CD4-positive, alpha-beta T cell treated with Interleukin-21 for 1 hour (primary cell): ENCODE measurements around the gene GCAT.

Experiments
- DNase-seq: peaks from one replicate; pipeline ENCODE4 v3.0.0-alpha.2; 2020

The GCAT gene

GRCh38 chr22:37807410-37808293 lies at the start of gene GCAT:
GCAT (plus strand) TSS chr22:37807934; CDS start chr22:37807968, 34 bp downstream.
- peak; percentile 92 for DNase-seq

GRCh38 chr22:37758694-37759093 lies 49.0 kb upstream of the GCAT start:
- DNase-seq: no peak

DNA sequence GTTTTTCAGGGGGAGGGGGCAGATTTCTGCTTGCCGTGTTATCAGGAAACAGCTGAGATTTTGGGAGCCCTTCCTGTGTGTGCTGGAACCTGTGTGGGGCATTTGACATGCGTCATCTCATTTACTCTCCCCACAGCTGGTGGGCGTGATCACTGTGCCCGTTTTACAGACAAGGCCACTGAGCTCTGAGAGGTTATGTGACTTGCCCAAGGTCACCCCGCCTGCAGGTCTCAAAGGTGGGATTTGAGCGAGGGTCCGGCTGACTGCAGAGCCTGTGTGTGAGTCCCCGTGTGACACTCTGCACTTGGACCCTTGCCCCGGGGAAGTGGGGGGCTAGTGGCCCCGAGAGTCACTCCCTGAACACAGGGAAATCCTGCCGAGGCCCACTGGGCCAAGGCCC lies 48.5 kb upstream of the GCAT start:
- no peak for DNase-seq

GRCh38 chr22:37760152-37760551 lies 47.6 kb upstream of the GCAT start:
- DNase-seq: no peak

DNA sequence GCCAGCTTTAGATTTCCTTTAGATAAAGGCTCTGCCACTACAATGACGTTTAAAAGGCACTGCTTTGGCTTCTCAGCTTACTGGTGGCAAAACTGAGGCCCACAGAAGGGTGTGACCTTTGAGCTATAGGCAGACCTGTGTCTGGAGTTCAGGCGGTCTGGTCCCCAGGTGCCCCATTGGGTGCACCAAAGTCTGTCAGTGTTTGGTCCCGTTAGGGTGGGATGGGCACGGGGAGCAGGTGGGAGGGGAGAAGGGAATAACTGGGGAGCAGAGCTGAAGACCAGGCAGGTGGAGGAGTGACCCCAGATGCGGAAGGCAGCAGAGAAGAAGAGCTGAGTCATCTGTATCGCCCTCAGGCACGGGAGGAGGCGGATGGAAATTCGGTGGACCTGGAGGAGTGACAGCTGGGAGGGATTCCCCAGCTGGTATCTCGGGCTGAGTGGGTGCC lies 45.3 kb upstream of the GCAT start:
- DNase-seq: no peak

DNA sequence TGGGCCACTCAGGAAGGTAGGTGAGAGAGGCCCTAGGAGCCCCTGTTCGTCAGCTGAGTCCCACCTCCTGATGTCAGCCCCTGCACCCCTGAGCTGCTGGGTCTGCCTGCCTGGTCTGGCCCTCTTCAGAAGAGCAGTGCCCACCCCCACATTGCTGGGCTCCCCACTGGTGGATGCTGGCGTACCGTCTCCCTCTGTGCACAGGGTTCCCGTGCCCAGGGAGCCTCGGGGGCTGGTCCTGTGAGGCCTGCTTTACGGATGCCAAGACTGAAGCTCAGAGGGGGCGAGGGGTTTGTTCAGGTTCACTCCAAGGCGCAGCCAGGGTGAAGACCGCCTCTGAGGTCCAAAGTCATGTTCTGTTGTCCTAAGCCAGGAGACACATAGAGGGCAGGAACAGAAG lies 44.7 kb upstream of the GCAT start:
- no peak for DNase-seq

DNA sequence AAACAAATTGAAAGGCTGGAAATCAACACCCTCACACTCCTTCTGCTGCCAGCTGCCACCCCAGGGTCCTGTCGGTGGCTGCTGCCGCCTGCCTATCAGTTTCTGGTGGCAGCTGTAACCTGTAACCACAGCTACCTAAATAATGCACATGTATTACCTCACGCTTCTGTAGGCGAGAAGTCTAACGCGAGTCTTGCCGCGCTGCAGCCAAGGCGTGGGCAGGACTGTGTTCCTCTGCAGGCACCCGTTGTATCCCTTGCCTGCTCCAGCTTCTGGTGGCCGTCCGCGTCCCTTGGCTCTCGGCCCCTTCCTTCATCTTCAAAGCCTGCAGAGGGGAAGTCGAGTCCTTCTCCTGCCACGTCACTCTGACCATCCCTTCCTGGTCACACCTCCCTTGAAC lies 44.1 kb upstream of the GCAT start:
- DNase-seq: no peak

DNA sequence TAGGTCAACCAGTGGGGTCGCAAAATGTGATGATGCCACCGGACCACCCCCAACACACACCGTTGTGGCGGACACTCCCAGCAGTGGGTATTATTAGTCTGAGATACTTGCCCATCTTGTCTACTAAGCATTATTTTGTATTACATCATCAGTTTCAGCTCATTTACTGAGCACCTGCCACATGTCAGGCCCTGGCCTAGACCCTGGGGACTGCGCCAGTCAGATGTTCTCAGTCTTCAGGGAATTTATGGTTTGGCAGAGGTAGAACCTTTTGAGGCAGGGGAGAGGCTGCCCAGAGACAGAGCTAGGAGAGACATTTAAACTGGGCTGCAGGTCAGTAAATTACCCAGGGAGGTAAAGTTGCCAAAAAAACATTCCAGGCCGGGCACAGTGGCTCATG lies 43.1 kb upstream of the GCAT start:
- no peak for DNase-seq

- no peak for DNase-seq
Measured at GRCh38 chr22:37765498-37765897, 42.2 kb upstream of the GCAT start.

- no peak for DNase-seq
Measured at GRCh38 chr22:37765953-37766576, 41.7 kb upstream of the GCAT start.

DNA sequence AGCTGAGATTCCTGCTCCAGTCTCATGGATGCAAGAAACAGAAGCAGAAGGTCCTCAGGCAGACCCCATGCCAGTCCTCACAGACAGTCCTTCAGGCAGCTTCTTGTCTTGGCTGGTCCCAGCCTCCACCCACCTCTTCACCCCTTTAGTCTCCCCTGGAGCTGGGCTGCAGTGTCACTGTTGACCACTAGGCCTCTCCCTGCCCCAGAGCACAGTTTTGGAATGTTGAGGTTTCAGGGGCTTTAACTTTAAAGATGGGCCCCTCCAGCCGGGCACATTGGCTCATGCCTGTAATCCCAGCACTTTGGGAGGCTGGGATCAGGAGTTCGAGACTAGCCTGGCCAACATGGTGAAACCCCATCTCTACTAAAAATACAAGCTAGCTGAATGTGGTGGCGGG lies 39.5 kb upstream of the GCAT start:
- DNase-seq: no peak

- no peak for DNase-seq
Measured at GRCh38 chr22:37769056-37769455, 38.7 kb upstream of the GCAT start.

DNA sequence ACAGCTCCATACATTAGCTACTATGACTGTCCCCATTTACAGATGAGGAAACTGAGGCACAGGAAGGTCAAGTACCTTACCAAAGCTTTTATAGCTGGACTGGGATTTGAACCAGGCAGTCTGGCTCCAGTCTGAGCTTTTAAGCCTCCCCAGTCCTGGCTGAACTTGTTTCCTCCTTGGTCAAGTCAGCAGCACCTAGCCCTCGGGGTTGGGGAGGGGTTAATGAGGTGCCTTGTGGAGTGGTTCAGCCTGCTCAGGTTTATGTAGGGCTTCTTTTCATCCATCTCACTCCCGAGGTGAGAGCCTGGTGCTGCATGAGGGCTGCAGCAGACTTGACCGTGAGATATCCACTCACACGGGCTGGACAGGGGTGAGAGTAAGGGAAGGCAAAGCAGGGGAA lies 36.7 kb upstream of the GCAT start:
- DNase-seq: no peak

DNA sequence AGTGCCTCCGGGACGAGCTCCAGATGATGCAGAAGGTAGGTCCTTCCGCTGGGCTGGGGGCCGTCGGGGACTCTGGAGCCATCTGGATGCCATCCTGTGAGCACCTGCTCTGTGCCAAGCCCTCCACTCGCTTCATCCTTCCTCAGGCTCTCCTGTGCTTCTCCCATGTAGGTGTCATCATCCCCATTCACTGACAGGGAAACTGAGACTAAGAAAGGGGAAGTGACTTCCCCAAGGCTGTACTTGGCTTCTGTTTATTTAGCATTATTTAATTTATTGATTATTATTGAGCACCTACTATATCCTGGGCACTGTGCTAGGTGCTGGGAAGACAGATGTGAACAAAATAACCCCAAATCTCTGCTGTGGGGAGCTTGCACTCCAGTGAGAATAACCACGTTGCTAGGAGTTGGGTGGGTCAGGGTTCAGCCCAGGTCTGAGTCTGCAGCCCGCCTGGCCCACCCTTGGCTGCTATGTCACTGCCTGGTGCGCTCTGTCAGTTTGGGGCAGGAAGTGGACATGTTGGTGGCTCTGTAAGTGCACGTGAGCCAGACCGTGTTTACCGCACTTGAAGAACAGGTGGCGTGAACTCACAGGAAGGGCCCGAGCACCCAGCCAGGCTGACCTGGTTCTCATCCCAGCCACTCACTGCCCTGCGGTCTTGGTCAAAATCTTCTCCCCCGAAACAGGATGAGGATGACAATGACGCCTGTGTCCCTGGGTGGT lies 35.9 kb upstream of the GCAT start:
- no peak for DNase-seq

- DNase-seq: no peak
Measured at GRCh38 chr22:37774728-37775127, 33.0 kb upstream of the GCAT start.

DNA sequence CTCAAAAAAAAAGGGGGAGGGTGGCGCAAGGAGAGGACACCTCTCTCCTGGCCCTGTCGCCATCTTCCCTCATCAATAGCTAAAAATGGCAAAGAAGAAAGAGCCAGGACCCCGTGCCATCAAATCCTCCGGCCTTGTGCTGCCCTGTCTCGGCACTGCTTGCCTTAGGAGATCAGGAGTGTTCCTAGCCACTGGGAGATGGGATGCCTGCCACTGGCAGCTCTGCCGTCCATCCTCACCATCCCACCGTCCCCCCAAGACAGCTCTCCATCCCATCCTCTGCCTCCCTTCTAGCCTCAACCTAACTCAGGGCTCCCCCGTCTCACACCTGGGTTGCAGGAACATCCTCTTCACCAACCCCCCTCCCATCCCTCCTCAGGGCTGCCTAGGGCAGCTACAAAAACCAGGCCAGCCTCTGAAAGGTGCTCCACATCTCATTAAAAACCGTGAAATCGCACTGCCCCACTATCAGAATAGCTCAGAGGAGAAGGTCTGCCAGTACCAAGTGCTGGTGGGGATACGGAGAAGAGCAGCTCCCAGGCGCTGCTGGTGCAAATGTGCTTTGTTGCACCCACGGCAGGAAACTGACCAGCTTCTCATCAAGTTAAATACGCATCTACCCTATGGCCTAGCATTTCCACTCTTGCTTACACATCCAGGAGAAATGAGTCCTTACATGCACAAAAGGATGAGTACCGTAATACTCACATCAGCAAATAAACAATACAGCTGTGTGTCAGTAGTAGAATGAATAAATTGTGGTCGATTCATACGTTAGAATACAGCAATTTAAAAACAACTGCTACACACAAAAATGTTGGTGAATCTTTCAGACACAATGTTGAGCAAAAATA lies 31.7 kb upstream of the GCAT start:
- no peak for DNase-seq

GRCh38 chr22:37776639-37777005 lies 31.1 kb upstream of the GCAT start:
- DNase-seq: no peak

GRCh38 chr22:37777122-37777687 lies 30.5 kb upstream of the GCAT start:
- DNase-seq: no peak

GRCh38 chr22:37778370-37779009 lies 29.2 kb upstream of the GCAT start:
- DNase-seq: no peak

DNA sequence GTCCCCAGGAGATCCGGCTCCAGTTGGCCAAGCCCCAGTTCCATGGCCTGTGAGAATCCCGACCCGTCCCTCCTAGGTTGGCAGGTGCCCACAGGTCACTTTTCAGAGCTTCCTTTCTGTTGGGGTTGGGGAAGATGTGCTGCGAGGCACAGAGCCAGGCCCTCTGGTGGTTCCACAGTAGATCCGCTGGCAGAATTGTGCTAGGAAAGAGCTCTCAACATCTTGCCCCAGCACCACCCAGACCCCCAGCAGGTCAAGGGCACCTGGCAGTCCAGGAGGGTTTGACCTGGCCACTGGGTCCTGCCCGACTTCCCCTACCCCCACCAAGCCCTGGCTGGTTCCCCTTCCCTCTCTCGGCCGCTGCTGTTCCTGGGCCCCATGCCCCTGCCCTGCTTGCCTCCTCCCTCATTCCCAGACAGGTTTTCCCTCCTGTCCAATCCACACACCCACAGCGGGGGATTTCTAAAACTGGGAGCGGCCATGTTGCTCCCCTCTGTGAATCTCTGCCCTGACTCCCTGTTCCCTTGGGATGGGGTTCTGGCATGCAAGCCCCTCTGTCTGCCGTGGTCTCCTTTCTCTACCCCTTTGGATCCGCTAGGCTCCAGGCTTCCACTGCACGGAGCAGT lies 26.2 kb upstream of the GCAT start:
- DNase-seq: no peak
